A673 (cell line): ENCODE results near the gene DOCK10. TPM values are rescaled to one million over a fixed set of nuclear protein-coding genes. Genes with fewer than 3 reads are reported as not detected.

Experiments used
- BruUV-seq: library from RNA; stranded (reverse); fragments of 400-500 nt; replicated peaks from 2 replicates; lab custom pipeline; 2021; lab: Mats Ljungman, UMichigan
- CTCF ChIA-PET: fragments of 300-600 bp; sonication (Branson Sonifier 250); formaldehyde crosslinking; loops from one replicate; lab custom pipeline; 2022; ENCODE audit warnings: antibody characterized with exemption; lab: Charles Lee
- POLR2A ChIA-PET: fragments of 300-600 bp; sonication (Branson Sonifier 250); formaldehyde crosslinking; loops from one replicate; lab custom pipeline; 2022; ENCODE audit warnings: antibody characterized with exemption; ENCODE audit not compliant: low non-redundant PET; lab: Charles Lee
- DNase-seq: peaks from one replicate; pipeline ENCODE4 v3.0.0-alpha.2; 2015; ENCODE audit warnings: low spot score
- H3K27ac ChIP-seq: fragments of 200-600 bp; sonication (generic); 2 replicates; pipeline ENCODE4 v1.5.1; 2016; ENCODE audit warnings: mixed run types, low read depth, mild to moderate bottlenecking, mixed read lengths, antibody characterized with exemption, low read length; ENCODE audit not compliant: poor library complexity, severe bottlenecking
- H3K27me3 ChIP-seq: fragments of 200-600 bp; sonication (generic); replicated peaks from 2 replicates; pipeline ENCODE4 v1.6.1; 2017; ENCODE audit warnings: mixed run types, low read depth, mild to moderate bottlenecking, mixed read lengths, antibody characterized with exemption, low read length; ENCODE audit not compliant: insufficient read depth, poor library complexity
- H3K36me3 ChIP-seq: fragments of 200-600 bp; sonication (generic); 2 replicates; pipeline ENCODE4 v1.6.1; 2016; ENCODE audit warnings: mixed run types, mild to moderate bottlenecking, mixed read lengths, antibody characterized with exemption, low read length; ENCODE audit not compliant: insufficient read depth, poor library complexity, severe bottlenecking
- H3K4me1 ChIP-seq: fragments of 200-600 bp; sonication (generic); 2 replicates; pipeline ENCODE4 v1.6.1; 2017; ENCODE audit warnings: mixed run types, mild to moderate bottlenecking, mixed read lengths, antibody characterized with exemption, low read length; ENCODE audit not compliant: insufficient read depth, poor library complexity, severe bottlenecking
- H3K4me3 ChIP-seq: fragments of 200-600 bp; sonication (generic); 2 replicates; pipeline ENCODE4 v1.5.1; 2016; ENCODE audit warnings: low read depth, mixed run types, mild to moderate bottlenecking, mixed read lengths, low read length; ENCODE audit not compliant: poor library complexity, severe bottlenecking
- H3K9me3 ChIP-seq: fragments of 200-600 bp; sonication (generic); 2 replicates; pipeline ENCODE4 v1.6.1; 2016; ENCODE audit warnings: mixed run types, low read depth, mild to moderate bottlenecking, mixed read lengths, antibody characterized with exemption, low read length; ENCODE audit not compliant: poor library complexity, severe bottlenecking
- CTCF ChIP-seq: fragments of 300-800, 200-600 bp; sonication (generic); conservative IDR thresholded peaks from 2 replicates; pipeline ENCODE4 v1.5.1; 2017; ENCODE audit warnings: low read depth, mild to moderate bottlenecking, antibody characterized with exemption, low read length, moderate library complexity, mixed read lengths
- EZH2 ChIP-seq: fragments of 200-600 bp; sonication (generic); IDR thresholded peaks from 2 replicates; pipeline ENCODE4 v1.6.1; 2017; ENCODE audit warnings: borderline replicate concordance, low read depth, mild to moderate bottlenecking, mixed read lengths, antibody characterized with exemption, low read length; ENCODE audit not compliant: poor library complexity, severe bottlenecking
- intact Hi-C: fragments of 100-400 bp; cut with micrococcal nuclease; formaldehyde crosslinking; loops from one replicate; pipeline ENCODE4 v1.10.0; 2022; ENCODE audit not compliant: unreplicated experiment
- total RNA-seq: library from RNA; stranded (reverse); gene quantifications from 2 replicates; pipeline ENCODE4 v1.2.3, GENCODE V29; 2021

The DOCK10 gene
- total RNA-seq, 1 experiment from 2014 or later = 5.1 TPM

DNA sequence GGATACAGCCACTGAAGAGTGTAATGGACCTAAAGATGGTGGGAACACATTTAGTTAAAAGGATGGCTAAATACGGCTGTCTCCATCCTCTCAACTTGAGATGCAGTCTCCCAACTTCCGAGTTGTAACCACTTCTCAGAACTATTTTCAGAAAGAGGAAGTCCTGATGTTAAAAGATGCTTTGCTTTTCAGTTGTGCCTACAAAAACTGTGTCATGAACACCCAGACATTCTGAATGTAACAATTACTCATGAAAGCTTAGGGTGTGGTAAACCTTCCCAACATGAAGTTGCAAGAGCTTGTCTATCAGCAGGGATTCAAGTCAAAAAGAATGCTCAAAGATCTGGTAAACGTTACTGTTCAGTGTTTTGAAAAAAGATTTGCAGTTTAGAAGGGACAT is 147.9 kb downstream of the DOCK10 start:
- intact Hi-C loops = no loop called here
- POLR2A ChIA-PET = no interaction called here
- CTCF ChIA-PET = no interaction called here
- no peak overlapping the region for H3K4me3 ChIP-seq
- H3K27me3 ChIP-seq = no peaks in the 10 kb centered on the region
- H3K4me1 ChIP-seq = no peaks in the 10 kb centered on the region
- no peak overlapping the region for H3K27ac ChIP-seq
- BruUV-seq = no TSS peak
- no peak for TF ChIP-seq CTCF
- no peaks in the 10 kb centered on the region for H3K36me3 ChIP-seq
- no peak for DNase-seq
- H3K9me3 ChIP-seq = no peaks in the 10 kb centered on the region

DNA sequence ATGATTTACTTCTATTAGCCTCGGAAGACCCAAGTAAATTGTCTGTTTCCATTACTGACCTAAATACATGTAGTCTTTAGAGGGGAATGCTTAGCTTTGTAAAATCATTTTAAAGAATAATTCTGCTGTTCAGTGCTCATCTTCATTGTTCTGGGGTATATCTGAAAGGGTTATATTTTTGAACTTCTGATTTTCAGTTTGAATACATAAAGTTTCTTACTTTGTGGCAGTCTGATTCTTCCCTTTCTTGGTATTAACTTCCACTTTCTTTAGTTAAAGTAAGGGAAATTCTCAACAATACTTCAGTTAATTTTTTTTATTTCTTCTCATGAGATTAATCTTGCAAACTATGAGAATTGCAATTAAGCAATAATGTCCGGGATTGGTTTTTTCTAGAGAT is 148.4 kb downstream of the DOCK10 start:
- POLR2A ChIA-PET = no interaction called here

DNA sequence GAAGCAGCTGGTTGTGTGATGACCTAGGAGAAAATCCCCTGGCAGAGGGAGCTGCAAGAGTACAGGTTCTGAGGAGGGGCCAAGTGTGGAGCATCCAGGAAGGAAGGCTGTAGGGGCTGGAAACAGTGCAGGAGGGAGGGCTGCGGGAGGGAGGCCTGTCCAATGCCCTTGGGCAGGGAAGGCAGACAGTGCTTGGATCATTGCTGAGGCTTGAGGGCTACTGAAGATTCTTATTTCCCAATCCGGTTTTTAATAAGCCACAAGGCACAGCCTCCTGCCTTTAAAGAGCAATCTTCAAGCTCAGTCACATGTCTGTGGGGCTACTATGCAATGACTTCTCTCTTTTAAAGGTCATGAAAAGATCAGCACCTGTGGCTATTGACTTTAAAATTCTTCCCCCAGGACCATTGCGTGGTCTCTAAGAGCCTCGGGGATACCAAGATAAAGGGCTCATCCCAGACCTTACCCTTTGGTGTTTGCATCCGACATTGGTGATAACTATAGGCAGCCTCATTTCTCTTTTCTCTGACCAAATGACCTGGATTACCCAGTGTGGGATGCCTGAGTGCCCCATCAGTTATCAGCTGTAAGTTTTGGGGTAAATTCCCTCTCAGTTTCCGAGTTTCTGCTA is 149.6 kb downstream of the DOCK10 start:
- TF ChIP-seq CTCF (no peak), EZH2 (no peak)
- ChIA-PET POLR2A (no interaction called here), CTCF (no interaction called here)
- intact Hi-C loops = no loop called here
- Histone ChIP-seq H3K27me3 (no peaks in the 10 kb centered on the region), H3K9me3 (no peaks in the 10 kb centered on the region), H3K4me3 (no peak overlapping the region), H3K4me1 (no peaks in the 10 kb centered on the region), H3K36me3 (no peaks in the 10 kb centered on the region), H3K27ac (no peak overlapping the region)
- BruUV-seq = no TSS peak
- no peak for DNase-seq

More for the DNA sequence above, 148.4 kb downstream of the DOCK10 start:
- Histone ChIP-seq H3K4me3 (no peak overlapping the region), H3K36me3 (no peaks in the 10 kb centered on the region), H3K9me3 (no peaks in the 10 kb centered on the region), H3K4me1 (no peaks in the 10 kb centered on the region), H3K27me3 (no peaks in the 10 kb centered on the region), H3K27ac (no peak overlapping the region)
- no peak for DNase-seq
- CTCF ChIA-PET = no interaction called here
- no peak for TF ChIP-seq EZH2
- no peak for TF ChIP-seq CTCF
- intact Hi-C loops = no loop called here
- BruUV-seq = no TSS peak
